SU-DHL-6 (cell line): ENCODE results near the gene SYNGR1.
"Not testable (repeated sequence)": the region's sequence is repeated elsewhere in the genome, so short reads cannot be mapped to it uniquely, and the experiment has no call there.

ENCODE experiments used
- H2AFZ ChIP-seq: fragments of 200-600 bp; sonication (generic); 2 replicates; pipeline ENCODE4 v1.6.1; 2014; ENCODE audit warnings: low read depth, mild to moderate bottlenecking, moderate library complexity, mixed read lengths, antibody characterized with exemption, low read length; ENCODE audit not compliant: severe bottlenecking
- H3F3A ChIP-seq: fragments of 200-600 bp; shearing (Covaris generic); 2 replicates; pipeline ENCODE4 v1.6.0; 2016; ENCODE audit warnings: antibody characterized with exemption, mild to moderate bottlenecking; ENCODE audit not compliant: insufficient read depth
- H3K27ac ChIP-seq: fragments of 200-600 bp; sonication (generic); 2 replicates; pipeline ENCODE4 v1.5.1; 2016; ENCODE audit warnings: low read depth, mild to moderate bottlenecking, low read length, moderate library complexity, mixed read lengths
- H3K27me3 ChIP-seq: fragments of 200-600 bp; sonication (generic), shearing (Covaris generic); 2 replicates; pipeline ENCODE4 v1.6.0; 2014; ENCODE audit warnings: mild to moderate bottlenecking, low read length
- H3K36me3 ChIP-seq: fragments of 200-600 bp; sonication (generic); 2 replicates; pipeline ENCODE4 v1.6.1; 2014; ENCODE audit warnings: mild to moderate bottlenecking, low read length, mixed read lengths
- H3K4me2 ChIP-seq: fragments of 300-600, 200-600 bp; shearing (Covaris generic), sonication (generic); 2 replicates; pipeline ENCODE4 v1.6.0; 2014; ENCODE audit warnings: low read length, low read depth, mild to moderate bottlenecking; ENCODE audit not compliant: poor library complexity, severe bottlenecking
- H3K4me3 ChIP-seq: fragments of 200-600 bp; sonication (generic); 2 replicates; pipeline ENCODE4 v1.5.1; 2014; ENCODE audit warnings: antibody characterized with exemption, low read length, mild to moderate bottlenecking, mixed read lengths; ENCODE audit not compliant: insufficient read depth, poor library complexity, severe bottlenecking
- H3K79me2 ChIP-seq: fragments of 200-600 bp; sonication (generic); 2 replicates; pipeline ENCODE4 v1.6.1; 2014; ENCODE audit warnings: mild to moderate bottlenecking, low read length, moderate library complexity; ENCODE audit not compliant: insufficient read depth
- H3K9ac ChIP-seq: fragments of 200-600 bp; sonication (generic); 2 replicates; pipeline ENCODE4 v1.7.0; 2014; ENCODE audit warnings: mild to moderate bottlenecking, low read length
- H3K9me2 ChIP-seq: fragments of 200-600 bp; sonication (generic); replicated peaks from 2 replicates; pipeline ENCODE4 v1.6.1; 2014; ENCODE audit warnings: low read length; ENCODE audit not compliant: insufficient read depth
- H3K9me3 ChIP-seq: fragments of 200-600 bp; sonication (generic); 2 replicates; pipeline ENCODE4 v1.6.1; 2014; ENCODE audit warnings: low read length, mixed read lengths; ENCODE audit not compliant: insufficient read depth
- H4K20me1 ChIP-seq: fragments of 200-600 bp; sonication (generic); 2 replicates; pipeline ENCODE4 v1.6.1; 2014; ENCODE audit warnings: low read depth, mild to moderate bottlenecking, antibody characterized with exemption, low read length, moderate library complexity, mixed read lengths
- CTCF ChIP-seq: fragments of 200-600 bp; sonication (generic); IDR thresholded peaks from one replicate; pipeline ENCODE4 v1.5.1; 2017; ENCODE audit warnings: antibody characterized with exemption, mild to moderate bottlenecking, low read length, moderate library complexity; ENCODE audit not compliant: insufficient read depth, poor library complexity, severe bottlenecking
- EZH2phosphoT487 ChIP-seq: fragments of 200-600 bp; sonication (generic), shearing (Covaris generic); conservative IDR thresholded peaks from 2 replicates; pipeline ENCODE4 v1.6.1; 2018; ENCODE audit warnings: mild to moderate bottlenecking, antibody characterized with exemption, low read length, moderate library complexity, mixed read lengths

SYNGR1 gene

GRCh38 chr22:39409516-39410029 is 59.8 kb downstream of the SYNGR1 start:
- H4K20me1 ChIP-seq, result no peaks in the 10 kb centered on the region
- peaks cover 12% of the 10 kb centered on the region for H3K79me2 ChIP-seq
- H3K9me3 ChIP-seq, result no peaks in the 10 kb centered on the region
- H3K9ac ChIP-seq, result no peak overlapping the region
- no peak overlapping the region for H3K4me3 ChIP-seq
- H3K9me2 ChIP-seq, result no peaks in the 10 kb centered on the region
- no peaks in the 10 kb centered on the region for H3K36me3 ChIP-seq
- no peaks in the 10 kb centered on the region for H3K27me3 ChIP-seq
- H2AFZ ChIP-seq, result no peak overlapping the region
- no peak overlapping the region for H3K4me2 ChIP-seq
- H3K27ac ChIP-seq, result no peak overlapping the region
- H3F3A ChIP-seq, result peaks cover 3% of the 10 kb centered on the region; the same call in 1 of the 2 replicates
- TF ChIP-seq CTCF, result no peak

DNA sequence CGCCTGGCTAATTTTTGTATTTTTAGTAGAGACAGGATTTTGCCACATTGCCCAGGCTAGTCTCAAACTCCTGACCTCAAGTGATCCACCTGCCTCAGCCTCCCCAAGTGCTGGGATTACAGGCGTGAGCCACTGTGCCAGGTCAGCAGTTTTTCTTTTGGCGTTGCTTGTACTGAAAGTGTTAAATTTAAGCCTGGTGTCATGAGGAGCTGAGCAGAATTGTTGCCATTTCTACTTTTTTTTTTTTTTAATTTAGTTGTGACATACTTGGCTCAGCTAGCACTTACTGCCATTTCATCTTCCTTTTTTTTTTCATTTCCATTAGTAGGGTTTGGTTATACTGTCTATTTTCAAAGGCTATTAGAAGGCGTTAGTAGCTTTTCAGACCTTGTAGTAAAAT is 60.5 kb downstream of the SYNGR1 start:
- no peak overlapping the region for H3K4me2 ChIP-seq
- no peak overlapping the region for H3K27ac ChIP-seq
- H3K9me2 ChIP-seq, result no peaks in the 10 kb centered on the region
- H3K9me3 ChIP-seq, result no peaks in the 10 kb centered on the region
- no peak overlapping the region for H3K9ac ChIP-seq
- peaks cover 3% of the 10 kb centered on the region; the same call in 1 of the 2 replicates for H3F3A ChIP-seq
- no peaks in the 10 kb centered on the region for H3K27me3 ChIP-seq
- H2AFZ ChIP-seq, result no peak overlapping the region
- TF ChIP-seq EZH2phosphoT487, result no peak
- TF ChIP-seq CTCF, result no peak
- no peak overlapping the region for H3K4me3 ChIP-seq
- H3K79me2 ChIP-seq, result peaks cover 10% of the 10 kb centered on the region
- H3K36me3 ChIP-seq, result no peaks in the 10 kb centered on the region
- H4K20me1 ChIP-seq, result no peaks in the 10 kb centered on the region

GRCh38 chr22:39411828-39412365 is 62.1 kb downstream of the SYNGR1 start:
- not testable (repeated sequence) for H3K9me2 ChIP-seq, H3K36me3 ChIP-seq, H4K20me1 ChIP-seq, H3F3A ChIP-seq, H2AFZ ChIP-seq, H3K9me3 ChIP-seq, H3K27me3 ChIP-seq, H3K9ac ChIP-seq, H3K79me2 ChIP-seq, H3K4me3 ChIP-seq
- Histone ChIP-seq H3K4me2 (peak overlapping the region; percentile 17), H3K27ac (peak overlapping the region; percentile 41; the same call in 1 of the 2 replicates)

- not testable (repeated sequence) for H3K9me3 ChIP-seq, H3K4me2 ChIP-seq, H3K4me3 ChIP-seq, H3K36me3 ChIP-seq, H4K20me1 ChIP-seq, H3F3A ChIP-seq, H3K79me2 ChIP-seq, H3K27ac ChIP-seq, H3K9me2 ChIP-seq, H3K9ac ChIP-seq, H3K27me3 ChIP-seq, H2AFZ ChIP-seq
These were observed 63.4 kb downstream of the SYNGR1 start for GRCh38 chr22:39413204-39413603.
